Suprapubic skin (tissue), 4 donors: Measurements from ENCODE around the gene CALML6.

Source experiments
- EP300 ChIP-seq: sonication (generic); formaldehyde crosslinking; IDR thresholded peaks from one replicate; pipeline ENCODE4 v1.6.1; 2017; ENCODE audit warnings: antibody characterized with exemption
- POLR2AphosphoS5 ChIP-seq, 3 donors: sonication (generic); formaldehyde crosslinking; IDR thresholded peaks; one replicate each; pipeline ENCODE4 v1.6.1; 2017; ENCODE audit warnings: antibody characterized with exemption in 3 of 3
- TF ChIP-seq, protein P1 (sequence below), 2 donors: fragments of 200-600 bp in 1 of 2; fragments of 450-650 bp in 1 of 2; sonication (generic) in 1 of 2; IDR thresholded peaks; one replicate each; pipeline ENCODE4 v1.5.1; 2016 to 2019; ENCODE audit warnings: antibody characterized with exemption in 2 of 2, mild to moderate bottlenecking in 1 of 2, moderate library complexity in 1 of 2

DNA sequence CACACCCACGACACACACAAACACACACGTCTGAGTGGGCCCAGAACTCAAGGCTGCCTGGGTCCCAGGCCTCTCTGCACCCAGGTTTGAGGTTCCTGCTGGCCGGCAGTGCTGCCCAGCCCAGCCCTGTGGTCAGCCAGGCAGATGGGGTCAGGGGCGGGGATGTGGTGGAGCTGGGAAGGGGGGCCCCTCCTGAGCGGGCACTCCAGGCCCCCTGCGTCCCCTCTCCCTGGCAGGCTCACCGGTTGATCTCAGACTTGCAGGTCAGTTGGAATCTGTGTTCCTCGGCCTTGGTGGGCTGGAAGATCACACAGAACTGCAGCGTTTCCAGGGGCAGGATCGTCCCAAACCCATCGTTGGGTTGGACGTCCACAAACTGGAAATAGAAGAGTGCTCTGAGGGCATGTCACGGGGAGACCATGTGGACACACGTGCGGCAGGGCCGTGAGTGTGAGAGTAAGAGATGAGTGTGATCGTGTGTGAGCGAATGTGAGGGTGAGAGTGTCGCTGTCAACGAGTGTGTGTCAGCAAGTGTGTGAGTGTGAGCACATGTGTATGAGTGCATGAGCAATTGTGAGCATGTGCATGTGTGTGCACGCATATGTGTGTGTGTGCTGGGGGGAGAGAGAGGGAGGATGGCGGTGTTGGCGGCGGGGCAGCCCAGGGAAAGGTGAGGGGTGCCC is 23.7 kb downstream of the CALML6 start:
- TF ChIP-seq, protein P1, sequence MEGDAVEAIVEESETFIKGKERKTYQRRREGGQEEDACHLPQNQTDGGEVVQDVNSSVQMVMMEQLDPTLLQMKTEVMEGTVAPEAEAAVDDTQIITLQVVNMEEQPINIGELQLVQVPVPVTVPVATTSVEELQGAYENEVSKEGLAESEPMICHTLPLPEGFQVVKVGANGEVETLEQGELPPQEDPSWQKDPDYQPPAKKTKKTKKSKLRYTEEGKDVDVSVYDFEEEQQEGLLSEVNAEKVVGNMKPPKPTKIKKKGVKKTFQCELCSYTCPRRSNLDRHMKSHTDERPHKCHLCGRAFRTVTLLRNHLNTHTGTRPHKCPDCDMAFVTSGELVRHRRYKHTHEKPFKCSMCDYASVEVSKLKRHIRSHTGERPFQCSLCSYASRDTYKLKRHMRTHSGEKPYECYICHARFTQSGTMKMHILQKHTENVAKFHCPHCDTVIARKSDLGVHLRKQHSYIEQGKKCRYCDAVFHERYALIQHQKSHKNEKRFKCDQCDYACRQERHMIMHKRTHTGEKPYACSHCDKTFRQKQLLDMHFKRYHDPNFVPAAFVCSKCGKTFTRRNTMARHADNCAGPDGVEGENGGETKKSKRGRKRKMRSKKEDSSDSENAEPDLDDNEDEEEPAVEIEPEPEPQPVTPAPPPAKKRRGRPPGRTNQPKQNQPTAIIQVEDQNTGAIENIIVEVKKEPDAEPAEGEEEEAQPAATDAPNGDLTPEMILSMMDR (IDR thresholded peaks at IDR 0.05), result no peak
- no peak for TF ChIP-seq POLR2AphosphoS5 (IDR thresholded peaks at IDR 0.05)
- TF ChIP-seq EP300, result no peak
